ENCODE measurements around the gene GMPR.
"Not testable (repeated sequence)": the region's sequence is repeated elsewhere in the genome, so short reads cannot be mapped to it uniquely, and the experiment has no call there.

Gene GMPR

DNA sequence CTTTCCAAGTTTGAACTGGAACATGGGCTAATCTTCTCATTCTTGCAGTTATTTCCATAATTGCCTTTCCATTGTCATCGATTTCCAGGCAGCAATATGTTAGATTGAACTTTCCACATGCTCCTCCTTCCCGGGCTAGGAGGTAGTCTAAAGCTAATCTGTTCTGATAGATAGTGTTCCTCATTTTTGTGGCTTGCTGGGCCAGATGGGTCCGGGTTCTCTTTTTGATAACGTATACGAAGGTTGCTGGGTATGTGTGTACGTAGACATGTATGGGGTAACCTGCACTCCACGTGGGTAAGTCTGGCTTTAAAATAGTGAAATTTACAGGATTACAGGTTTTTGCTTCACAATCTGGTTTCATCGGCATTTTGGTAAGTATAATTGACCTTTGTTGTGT, 14.0 kb upstream of the GMPR start:
- no peak for TF ChIP-seq EZH2phosphoT487 (IDR thresholded peaks at IDR 0.05; ENCODE audit: borderline replicate concordance)
- TF ChIP-seq, protein P1, sequence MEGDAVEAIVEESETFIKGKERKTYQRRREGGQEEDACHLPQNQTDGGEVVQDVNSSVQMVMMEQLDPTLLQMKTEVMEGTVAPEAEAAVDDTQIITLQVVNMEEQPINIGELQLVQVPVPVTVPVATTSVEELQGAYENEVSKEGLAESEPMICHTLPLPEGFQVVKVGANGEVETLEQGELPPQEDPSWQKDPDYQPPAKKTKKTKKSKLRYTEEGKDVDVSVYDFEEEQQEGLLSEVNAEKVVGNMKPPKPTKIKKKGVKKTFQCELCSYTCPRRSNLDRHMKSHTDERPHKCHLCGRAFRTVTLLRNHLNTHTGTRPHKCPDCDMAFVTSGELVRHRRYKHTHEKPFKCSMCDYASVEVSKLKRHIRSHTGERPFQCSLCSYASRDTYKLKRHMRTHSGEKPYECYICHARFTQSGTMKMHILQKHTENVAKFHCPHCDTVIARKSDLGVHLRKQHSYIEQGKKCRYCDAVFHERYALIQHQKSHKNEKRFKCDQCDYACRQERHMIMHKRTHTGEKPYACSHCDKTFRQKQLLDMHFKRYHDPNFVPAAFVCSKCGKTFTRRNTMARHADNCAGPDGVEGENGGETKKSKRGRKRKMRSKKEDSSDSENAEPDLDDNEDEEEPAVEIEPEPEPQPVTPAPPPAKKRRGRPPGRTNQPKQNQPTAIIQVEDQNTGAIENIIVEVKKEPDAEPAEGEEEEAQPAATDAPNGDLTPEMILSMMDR (conservative IDR thresholded peaks at IDR 0.05; ENCODE audit: low read length), result no peak
- Histone ChIP-seq H3K4me1 (ENCODE audit: insufficient read depth, low read length, poor library complexity, severe bottlenecking) (peaks cover 3% of the 10 kb centered on the region), H2AFZ (ENCODE audit: low read length) (no peak overlapping the region), H3K4me2 (ENCODE audit: low read depth, low read length, poor library complexity, severe bottlenecking) (no peak overlapping the region), H3K79me2 (ENCODE audit: insufficient read depth, low read length) (no peaks in the 10 kb centered on the region), H3K27me3 (ENCODE audit: insufficient read depth, low read length, poor library complexity, severe bottlenecking) (no peaks in the 10 kb centered on the region), H3K4me3 (ENCODE audit: low read length, poor library complexity, severe bottlenecking) (no peak overlapping the region), H3K9ac (ENCODE audit: low read depth, low read length, poor library complexity, severe bottlenecking) (no peak overlapping the region), H3F3A (ENCODE audit: low read depth) (no peaks in the 10 kb centered on the region), H3K9me3 (ENCODE audit: insufficient read depth, low read depth, low read length) (no peaks in the 10 kb centered on the region), H4K20me1 (ENCODE audit: insufficient read depth, low read length, poor library complexity, severe bottlenecking) (no peaks in the 10 kb centered on the region), H3K9me2 (replicated peaks; ENCODE audit: low read depth, low read length) (no peaks in the 10 kb centered on the region), H3K36me3 (ENCODE audit: insufficient read depth, low read length) (no peaks in the 10 kb centered on the region)

DNA sequence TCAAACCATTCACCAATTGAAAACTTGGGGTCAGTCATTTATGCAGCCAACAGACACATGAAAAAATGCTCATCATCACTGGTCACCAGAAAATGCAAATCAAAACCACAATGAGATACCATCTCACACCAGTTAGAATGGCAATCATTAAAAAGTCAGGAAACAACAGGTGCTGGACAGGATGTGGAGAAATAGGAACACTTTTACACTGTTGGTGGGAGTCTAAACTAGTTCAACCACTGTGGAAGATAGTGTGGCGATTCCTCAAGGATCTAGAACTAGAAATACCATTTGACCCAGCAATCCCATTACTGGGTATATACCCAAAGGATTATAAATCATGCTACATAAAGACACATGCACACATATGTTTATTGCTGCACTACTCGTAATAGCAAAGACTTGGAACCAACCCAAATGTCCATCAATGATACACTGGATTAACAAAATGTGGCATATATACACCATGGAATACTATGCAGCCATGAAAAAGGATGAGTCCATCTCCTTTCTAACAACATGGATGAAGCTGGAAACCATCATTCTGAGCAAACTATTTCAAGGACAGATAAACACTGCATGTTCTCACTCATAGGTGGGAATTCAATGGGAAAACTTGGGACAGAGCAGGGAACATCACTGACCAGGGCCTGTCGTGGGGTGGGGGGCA, 13.2 kb upstream of the GMPR start:
- H3K9me3 ChIP-seq (ENCODE audit: insufficient read depth, low read depth, low read length); H3K4me2 ChIP-seq (ENCODE audit: low read depth, low read length, poor library complexity, severe bottlenecking); H2AFZ ChIP-seq (ENCODE audit: low read length); H3F3A ChIP-seq (ENCODE audit: low read depth); H3K36me3 ChIP-seq (ENCODE audit: insufficient read depth, low read length); H3K27me3 ChIP-seq (ENCODE audit: insufficient read depth, low read length, poor library complexity, severe bottlenecking); H3K4me1 ChIP-seq (ENCODE audit: insufficient read depth, low read length, poor library complexity, severe bottlenecking); H3K79me2 ChIP-seq (ENCODE audit: insufficient read depth, low read length); H4K20me1 ChIP-seq (ENCODE audit: insufficient read depth, low read length, poor library complexity, severe bottlenecking); H3K4me3 ChIP-seq (ENCODE audit: low read length, poor library complexity, severe bottlenecking); H3K9ac ChIP-seq (ENCODE audit: low read depth, low read length, poor library complexity, severe bottlenecking); H3K9me2 ChIP-seq (replicated peaks; ENCODE audit: low read depth, low read length): not testable (repeated sequence)

DNA sequence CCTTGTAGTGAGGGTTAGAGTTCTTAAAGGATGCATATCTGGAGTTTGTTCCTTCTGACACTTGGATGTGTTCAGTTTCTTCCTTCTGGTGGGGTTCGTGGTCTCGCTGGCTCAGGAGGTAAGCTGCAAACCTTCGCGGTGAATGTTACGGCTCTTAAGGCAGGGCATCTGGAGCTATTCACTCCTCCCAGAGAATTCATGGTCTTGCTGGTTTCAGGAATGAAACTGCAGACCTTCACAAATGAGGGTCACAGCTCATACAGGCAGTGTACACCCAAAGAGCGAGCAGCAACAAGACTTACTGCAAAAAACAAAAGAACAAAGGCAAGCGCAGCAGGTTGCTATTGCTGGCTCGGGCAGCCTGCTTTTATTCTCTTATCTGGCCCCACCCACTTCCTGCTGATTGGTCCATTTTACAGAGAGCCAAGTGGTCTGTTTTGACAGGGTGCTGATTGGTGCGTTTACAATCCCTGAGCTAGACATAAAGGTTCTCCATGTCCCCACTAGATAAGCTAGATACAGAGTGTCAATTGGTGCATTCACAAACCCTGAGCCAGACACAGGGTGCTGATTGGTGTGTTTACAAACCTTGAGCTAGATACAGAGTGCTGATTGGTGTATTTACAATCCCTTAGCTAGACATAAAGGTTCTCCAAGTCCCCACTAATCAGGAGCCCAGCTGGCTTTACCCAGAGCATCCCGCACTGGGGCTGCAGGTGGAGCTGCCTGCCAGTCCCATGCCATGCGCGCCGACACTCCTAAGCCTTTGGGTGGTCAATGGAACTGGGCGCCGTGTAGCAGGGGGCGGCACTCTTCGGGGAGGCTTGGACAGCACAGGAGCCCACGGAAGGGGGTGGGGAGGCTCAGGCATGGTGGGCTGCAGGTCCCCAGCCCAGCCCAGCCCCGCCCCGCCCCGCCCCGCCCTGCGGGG, 12.0 kb upstream of the GMPR start:
- H3K4me3 ChIP-seq (ENCODE audit: low read length, poor library complexity, severe bottlenecking); H4K20me1 ChIP-seq (ENCODE audit: insufficient read depth, low read length, poor library complexity, severe bottlenecking); H3K27me3 ChIP-seq (ENCODE audit: insufficient read depth, low read length, poor library complexity, severe bottlenecking); H3K36me3 ChIP-seq (ENCODE audit: insufficient read depth, low read length); H2AFZ ChIP-seq (ENCODE audit: low read length); H3F3A ChIP-seq (ENCODE audit: low read depth); H3K79me2 ChIP-seq (ENCODE audit: insufficient read depth, low read length); H3K9me3 ChIP-seq (ENCODE audit: insufficient read depth, low read depth, low read length); H3K4me2 ChIP-seq (ENCODE audit: low read depth, low read length, poor library complexity, severe bottlenecking); H3K9ac ChIP-seq (ENCODE audit: low read depth, low read length, poor library complexity, severe bottlenecking); H3K4me1 ChIP-seq (ENCODE audit: insufficient read depth, low read length, poor library complexity, severe bottlenecking); H3K9me2 ChIP-seq (replicated peaks; ENCODE audit: low read depth, low read length): not testable (repeated sequence)

DNA sequence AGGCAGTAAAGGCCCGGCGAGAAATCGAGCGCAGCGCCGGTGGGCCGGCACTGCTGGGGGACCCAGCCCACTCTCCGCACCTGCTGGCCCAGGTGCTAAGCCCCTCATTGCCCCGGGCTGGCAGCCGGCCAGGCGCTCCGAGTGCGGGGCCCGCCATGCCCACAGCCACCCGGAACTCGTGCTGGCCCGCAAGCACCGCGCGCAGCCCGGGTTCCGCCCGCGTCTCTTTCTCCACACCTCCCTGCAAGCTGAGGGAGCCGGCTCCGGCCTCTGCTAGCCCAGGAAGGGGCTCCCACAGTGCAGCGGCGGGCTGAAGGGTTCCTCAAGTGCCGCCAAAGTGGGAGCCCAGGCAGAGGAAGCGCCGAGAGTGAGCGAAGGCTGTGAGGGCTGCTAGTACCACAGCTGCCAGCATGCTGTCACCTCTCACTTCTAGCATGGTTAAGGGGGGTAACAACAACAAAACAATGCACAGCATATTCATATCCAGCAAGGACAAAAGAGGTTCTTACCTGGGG, 11.3 kb upstream of the GMPR start:
- Histone ChIP-seq H3K79me2 (ENCODE audit: insufficient read depth, low read length) (no peaks in the 10 kb centered on the region), H3K9me2 (replicated peaks; ENCODE audit: low read depth, low read length) (no peaks in the 10 kb centered on the region), H3K4me2 (ENCODE audit: low read depth, low read length, poor library complexity, severe bottlenecking) (no peak overlapping the region), H3K4me1 (ENCODE audit: insufficient read depth, low read length, poor library complexity, severe bottlenecking) (peaks cover 3% of the 10 kb centered on the region), H2AFZ (ENCODE audit: low read length) (no peak overlapping the region), H3K9ac (ENCODE audit: low read depth, low read length, poor library complexity, severe bottlenecking) (no peak overlapping the region), H3F3A (ENCODE audit: low read depth) (no peaks in the 10 kb centered on the region), H3K9me3 (ENCODE audit: insufficient read depth, low read depth, low read length) (no peaks in the 10 kb centered on the region), H3K27me3 (ENCODE audit: insufficient read depth, low read length, poor library complexity, severe bottlenecking) (no peaks in the 10 kb centered on the region), H3K36me3 (ENCODE audit: insufficient read depth, low read length) (no peaks in the 10 kb centered on the region), H3K4me3 (ENCODE audit: low read length, poor library complexity, severe bottlenecking) (no peak overlapping the region), H4K20me1 (ENCODE audit: insufficient read depth, low read length, poor library complexity, severe bottlenecking) (no peaks in the 10 kb centered on the region)
- TF ChIP-seq, protein P1 (conservative IDR thresholded peaks at IDR 0.05; ENCODE audit: low read length), result no peak
- TF ChIP-seq EZH2phosphoT487 (IDR thresholded peaks at IDR 0.05; ENCODE audit: borderline replicate concordance), result no peak

Data from Loucy (cell line).